Mesendoderm (in vitro differentiated cells): ENCODE data around the gene IGF2R.

Experiments used
- DNase-seq: peaks from one replicate; pipeline ENCODE4 v3.0.0; 2013
- H2AK5ac ChIP-seq: 2 replicates; pipeline ENCODE4 v1.6.1; 2013; ENCODE audit warnings: low read length, inconsistent platforms
- H2BK120ac ChIP-seq: 2 replicates; pipeline ENCODE4 v1.6.1; 2013; ENCODE audit warnings: low read depth, mild to moderate bottlenecking, low read length, moderate library complexity, mixed read lengths
- H2BK15ac ChIP-seq: replicated peaks from 2 replicates; pipeline ENCODE4 v1.6.1; 2013; ENCODE audit warnings: low read depth, mild to moderate bottlenecking, moderate library complexity
- H2BK5ac ChIP-seq: 2 replicates; pipeline ENCODE4 v1.6.1; 2013; ENCODE audit warnings: low read length, inconsistent platforms
- H3K18ac ChIP-seq: 2 replicates; pipeline ENCODE4 v1.6.1; 2013; ENCODE audit warnings: mild to moderate bottlenecking, low read length, mixed read lengths
- H3K23ac ChIP-seq: one replicate; pipeline ENCODE4 v1.6.1; 2013; ENCODE audit warnings: low read length
- H3K27ac ChIP-seq: 2 replicates; pipeline ENCODE4 v1.5.1; 2013; ENCODE audit warnings: low read depth, mild to moderate bottlenecking, inconsistent platforms, low read length, moderate library complexity
- H3K27me3 ChIP-seq: 2 replicates; pipeline ENCODE4 v1.6.1; 2013; ENCODE audit warnings: low read length, control low read depth, mild to moderate bottlenecking, inconsistent platforms; ENCODE audit not compliant: insufficient read depth, poor library complexity
- H3K36me3 ChIP-seq: 2 replicates; pipeline ENCODE4 v1.6.1; 2013; ENCODE audit warnings: low read length, inconsistent platforms; ENCODE audit not compliant: control insufficient read depth, insufficient read depth
- H3K4ac ChIP-seq: one replicate; pipeline ENCODE4 v1.6.1; 2013; ENCODE audit warnings: low read depth, mild to moderate bottlenecking, low read length, moderate library complexity
- H3K4me1 ChIP-seq: 2 replicates; pipeline ENCODE4 v1.6.1; 2013; ENCODE audit warnings: low read depth, low read length, inconsistent platforms; ENCODE audit not compliant: control insufficient read depth
- H3K4me2 ChIP-seq: 2 replicates; pipeline ENCODE4 v1.6.1; 2013; ENCODE audit warnings: low read length
- H3K4me3 ChIP-seq: 2 replicates; pipeline ENCODE4 v1.5.1; 2013; ENCODE audit warnings: mild to moderate bottlenecking, low read length
- H3K56ac ChIP-seq: one replicate; pipeline ENCODE4 v1.6.1; 2013; ENCODE audit warnings: low read length
- H3K79me1 ChIP-seq: 2 replicates; pipeline ENCODE4 v1.6.1; 2013; ENCODE audit warnings: low read length, inconsistent platforms
- H3K79me2 ChIP-seq: 2 replicates; pipeline ENCODE4 v1.6.1; 2013; ENCODE audit warnings: mild to moderate bottlenecking, low read length; ENCODE audit not compliant: control insufficient read depth, insufficient read depth
- H3K9ac ChIP-seq: 2 replicates; pipeline ENCODE4 v1.6.1; 2013; ENCODE audit warnings: low read length, inconsistent platforms
- H4K5ac ChIP-seq: one replicate; pipeline ENCODE4 v1.6.1; 2013; ENCODE audit warnings: low read length
- H4K8ac ChIP-seq: one replicate; pipeline ENCODE4 v1.6.1; 2013; ENCODE audit warnings: low read depth, mild to moderate bottlenecking, control low read depth, low read length, moderate library complexity
- WGBS: extraction: QIAGEN DNeasy Blood & Tissue Kit; methylation state at CpG from one replicate; pipeline ENCODE4 v1.1.7; 2013; ENCODE audit warnings: low lambda C conversion rate, missing lambda C conversion rate; ENCODE audit not compliant: insufficient coverage; ENCODE audit errors: extremely low coverage; 5-methylcytosine and 5-hydroxymethylcytosine counted together

Gene IGF2R

GRCh38 chr6:160035693-160036330 lies 66.9 kb downstream of the IGF2R start:
- H3K36me3 ChIP-seq = peaks cover 3% of the 10 kb centered on the region
- H2BK15ac ChIP-seq = no peak overlapping the region
- no peak overlapping the region for H3K56ac ChIP-seq
- no peak overlapping the region for H3K9ac ChIP-seq
- H3K27ac ChIP-seq = no peak overlapping the region
- no peaks in the 10 kb centered on the region for H3K27me3 ChIP-seq
- no peak overlapping the region for H3K4me3 ChIP-seq
- DNase-seq = no peak
- H4K8ac ChIP-seq = no peak overlapping the region
- no peak overlapping the region for H3K4me2 ChIP-seq
- no peak overlapping the region for H2AK5ac ChIP-seq
- no peaks in the 10 kb centered on the region for H3K79me2 ChIP-seq
- no peak overlapping the region for H4K5ac ChIP-seq
- no peak overlapping the region for H2BK5ac ChIP-seq
- no peak overlapping the region for H3K23ac ChIP-seq
- no CpG with 5 or more reads among the region's 12 CpGs for WGBS
- no peaks in the 10 kb centered on the region for H3K4me1 ChIP-seq
- H3K79me1 ChIP-seq = no peaks in the 10 kb centered on the region
- H3K18ac ChIP-seq = no peak overlapping the region
- H3K4ac ChIP-seq = no peak overlapping the region
- H2BK120ac ChIP-seq = no peak overlapping the region

GRCh38 chr6:160036331-160036695 lies 67.4 kb downstream of the IGF2R start:
- Histone ChIP-seq H3K9ac (no peak overlapping the region), H3K4me2 (no peak overlapping the region), H3K27ac (no peak overlapping the region), H3K36me3 (peaks cover 3% of the 10 kb centered on the region), H2AK5ac (no peak overlapping the region), H3K79me1 (no peaks in the 10 kb centered on the region), H3K4ac (no peak overlapping the region), H4K5ac (no peak overlapping the region), H3K56ac (no peak overlapping the region), H4K8ac (no peak overlapping the region), H2BK5ac (no peak overlapping the region), H3K4me3 (no peak overlapping the region), H2BK15ac (no peak overlapping the region), H3K18ac (no peak overlapping the region), H3K79me2 (no peaks in the 10 kb centered on the region), H3K4me1 (no peaks in the 10 kb centered on the region), H3K23ac (no peak overlapping the region), H2BK120ac (no peak overlapping the region), H3K27me3 (no peaks in the 10 kb centered on the region)
- no CpG with 5 or more reads among the region's 6 CpGs for WGBS
- no peak for DNase-seq

- Histone ChIP-seq H4K8ac (no peak overlapping the region), H4K5ac (no peak overlapping the region), H2BK5ac (no peak overlapping the region), H2BK15ac (no peak overlapping the region), H2BK120ac (no peak overlapping the region), H3K79me2 (no peaks in the 10 kb centered on the region), H3K36me3 (peaks cover 5% of the 10 kb centered on the region), H3K4ac (no peak overlapping the region), H3K4me2 (no peak overlapping the region), H3K56ac (no peak overlapping the region), H3K27me3 (no peaks in the 10 kb centered on the region), H3K27ac (no peak overlapping the region), H3K4me1 (no peaks in the 10 kb centered on the region), H3K23ac (no peak overlapping the region), H3K4me3 (no peak overlapping the region), H2AK5ac (no peak overlapping the region), H3K79me1 (no peaks in the 10 kb centered on the region), H3K9ac (no peak overlapping the region), H3K18ac (no peak overlapping the region)
- no peak for DNase-seq
- WGBS = no CpG with 5 or more reads among the region's 4 CpGs
Observed at GRCh38 chr6:160036790-160037206, 67.9 kb downstream of the IGF2R start.

GRCh38 chr6:160038479-160038878 lies 69.6 kb downstream of the IGF2R start:
- Histone ChIP-seq H3K36me3 (peaks cover 3% of the 10 kb centered on the region), H3K27ac (no peak overlapping the region)

GRCh38 chr6:160039441-160039840 lies 70.6 kb downstream of the IGF2R start:
- Histone ChIP-seq H4K8ac (no peak overlapping the region), H3K23ac (no peak overlapping the region), H3K79me1 (no peaks in the 10 kb centered on the region), H3K4me3 (no peak overlapping the region), H2BK5ac (no peak overlapping the region), H3K27ac (no peak overlapping the region), H3K9ac (no peak overlapping the region), H2BK120ac (no peak overlapping the region), H3K27me3 (no peaks in the 10 kb centered on the region), H3K36me3 (peaks cover 5% of the 10 kb centered on the region), H3K4me2 (no peak overlapping the region), H4K5ac (no peak overlapping the region), H2BK15ac (no peak overlapping the region), H3K79me2 (no peaks in the 10 kb centered on the region), H3K4ac (no peak overlapping the region), H3K18ac (no peak overlapping the region), H3K56ac (no peak overlapping the region), H3K4me1 (no peaks in the 10 kb centered on the region), H2AK5ac (no peak overlapping the region)
- WGBS = no CpG with 5 or more reads among the region's 5 CpGs
- DNase-seq = no peak

More at GRCh38 chr6:160038479-160038878, 69.6 kb downstream of the IGF2R start:
- H3K4me3 ChIP-seq = no peak overlapping the region
- H3K56ac ChIP-seq = no peak overlapping the region
- no peak overlapping the region for H2AK5ac ChIP-seq
- no peak overlapping the region for H2BK15ac ChIP-seq
- no peak overlapping the region for H4K8ac ChIP-seq
- no CpG with 5 or more reads among the region's 8 CpGs for whole genome bisulfite sequencing
- H2BK5ac ChIP-seq = no peak overlapping the region
- H3K27me3 ChIP-seq = no peaks in the 10 kb centered on the region
- H3K18ac ChIP-seq = no peak overlapping the region
- H3K23ac ChIP-seq = no peak overlapping the region
- H3K4ac ChIP-seq = no peak overlapping the region
- no peaks in the 10 kb centered on the region for H3K79me2 ChIP-seq
- no peaks in the 10 kb centered on the region for H3K4me1 ChIP-seq
- no peak overlapping the region for H4K5ac ChIP-seq
- H2BK120ac ChIP-seq = no peak overlapping the region
- no peaks in the 10 kb centered on the region for H3K79me1 ChIP-seq
- H3K4me2 ChIP-seq = no peak overlapping the region
- no peak for DNase-seq
- H3K9ac ChIP-seq = no peak overlapping the region

- DNase-seq = no peak
- Histone ChIP-seq H4K8ac (no peak overlapping the region), H2BK15ac (no peak overlapping the region), H3K4ac (no peak overlapping the region), H3K23ac (no peak overlapping the region), H3K4me3 (no peak overlapping the region), H3K9ac (no peak overlapping the region), H4K5ac (no peak overlapping the region), H3K79me2 (no peaks in the 10 kb centered on the region), H2BK120ac (no peak overlapping the region), H3K4me1 (no peaks in the 10 kb centered on the region), H2AK5ac (no peak overlapping the region), H3K79me1 (no peaks in the 10 kb centered on the region), H3K27me3 (no peaks in the 10 kb centered on the region), H2BK5ac (no peak overlapping the region), H3K56ac (no peak overlapping the region), H3K18ac (no peak overlapping the region), H3K4me2 (no peak overlapping the region), H3K27ac (no peak overlapping the region), H3K36me3 (peaks cover 7% of the 10 kb centered on the region)
- no CpG with 5 or more reads among the region's 4 CpGs for WGBS
Observed at GRCh38 chr6:160040055-160040454, 71.2 kb downstream of the IGF2R start.
